MM.1S (cell line): ENCODE data around the gene TCAIM.

Experiments used
- EZH2phosphoT487 ChIP-seq: fragments of 300-600 bp; sonication (generic); IDR thresholded peaks from 2 replicates; pipeline ENCODE4 v1.6.1; 2018; ENCODE audit warnings: antibody characterized with exemption, low read length
- TF ChIP-seq, protein P1 (sequence below): fragments of 300-600 bp; sonication (generic); IDR thresholded peaks from 2 replicates; pipeline ENCODE4 v1.5.1; 2016; ENCODE audit warnings: antibody characterized with exemption, low read length, mixed read lengths

DNA sequence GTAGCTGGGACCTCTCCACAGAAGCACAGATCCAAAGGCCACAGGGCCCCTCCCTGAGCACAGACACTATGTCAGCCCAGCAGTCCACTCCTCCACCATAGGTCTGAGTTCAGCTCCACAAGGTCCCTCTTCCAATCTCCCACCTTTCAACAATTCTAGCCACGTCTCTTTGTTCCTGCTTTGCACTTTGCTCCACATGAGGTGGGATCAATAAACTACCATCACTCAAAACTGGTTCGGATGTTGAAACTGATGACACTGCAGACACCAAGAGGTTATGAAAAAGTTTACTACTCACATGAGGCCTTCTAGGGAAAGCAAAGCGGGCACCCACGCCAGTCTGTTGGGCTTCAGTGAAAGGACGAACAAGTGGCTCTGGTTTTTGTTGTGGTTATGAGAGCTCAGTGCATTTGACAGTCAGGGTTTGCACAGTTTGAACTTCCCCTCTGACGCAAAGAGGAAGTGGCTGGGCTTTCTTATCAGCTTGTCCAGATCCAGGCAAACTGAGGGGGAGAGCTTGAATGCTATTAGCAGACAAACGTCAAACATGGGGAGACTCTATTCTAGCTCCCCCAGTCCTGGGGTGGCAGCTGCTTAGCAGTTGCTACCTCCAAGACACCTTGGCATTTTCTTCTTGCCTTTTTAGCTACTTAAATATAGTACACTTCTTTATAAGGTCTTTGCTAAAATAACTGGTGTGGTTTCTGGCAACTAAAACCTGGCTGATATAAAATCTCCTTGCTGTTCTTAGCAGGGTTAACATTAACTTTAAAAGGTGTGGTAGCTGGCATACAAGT lies 101.1 kb downstream of the TCAIM start:
- TF ChIP-seq, protein P1, sequence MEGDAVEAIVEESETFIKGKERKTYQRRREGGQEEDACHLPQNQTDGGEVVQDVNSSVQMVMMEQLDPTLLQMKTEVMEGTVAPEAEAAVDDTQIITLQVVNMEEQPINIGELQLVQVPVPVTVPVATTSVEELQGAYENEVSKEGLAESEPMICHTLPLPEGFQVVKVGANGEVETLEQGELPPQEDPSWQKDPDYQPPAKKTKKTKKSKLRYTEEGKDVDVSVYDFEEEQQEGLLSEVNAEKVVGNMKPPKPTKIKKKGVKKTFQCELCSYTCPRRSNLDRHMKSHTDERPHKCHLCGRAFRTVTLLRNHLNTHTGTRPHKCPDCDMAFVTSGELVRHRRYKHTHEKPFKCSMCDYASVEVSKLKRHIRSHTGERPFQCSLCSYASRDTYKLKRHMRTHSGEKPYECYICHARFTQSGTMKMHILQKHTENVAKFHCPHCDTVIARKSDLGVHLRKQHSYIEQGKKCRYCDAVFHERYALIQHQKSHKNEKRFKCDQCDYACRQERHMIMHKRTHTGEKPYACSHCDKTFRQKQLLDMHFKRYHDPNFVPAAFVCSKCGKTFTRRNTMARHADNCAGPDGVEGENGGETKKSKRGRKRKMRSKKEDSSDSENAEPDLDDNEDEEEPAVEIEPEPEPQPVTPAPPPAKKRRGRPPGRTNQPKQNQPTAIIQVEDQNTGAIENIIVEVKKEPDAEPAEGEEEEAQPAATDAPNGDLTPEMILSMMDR = no peak
- TF ChIP-seq EZH2phosphoT487 = peak; percentile 84; the same call in 1 of the 2 replicates
